C4-2B (cell line): ENCODE measurements around the gene KCNQ4.

Source experiments
- CTCF ChIP-seq: fragments of 450-650 bp; conservative IDR thresholded peaks from 2 replicates; pipeline ENCODE4 v1.5.1; 2017; ENCODE audit warnings: mild to moderate bottlenecking
- ZFX ChIP-seq: fragments of 450-650 bp; IDR thresholded peaks from 2 replicates; pipeline ENCODE4 v1.6.1; 2017

DNA sequence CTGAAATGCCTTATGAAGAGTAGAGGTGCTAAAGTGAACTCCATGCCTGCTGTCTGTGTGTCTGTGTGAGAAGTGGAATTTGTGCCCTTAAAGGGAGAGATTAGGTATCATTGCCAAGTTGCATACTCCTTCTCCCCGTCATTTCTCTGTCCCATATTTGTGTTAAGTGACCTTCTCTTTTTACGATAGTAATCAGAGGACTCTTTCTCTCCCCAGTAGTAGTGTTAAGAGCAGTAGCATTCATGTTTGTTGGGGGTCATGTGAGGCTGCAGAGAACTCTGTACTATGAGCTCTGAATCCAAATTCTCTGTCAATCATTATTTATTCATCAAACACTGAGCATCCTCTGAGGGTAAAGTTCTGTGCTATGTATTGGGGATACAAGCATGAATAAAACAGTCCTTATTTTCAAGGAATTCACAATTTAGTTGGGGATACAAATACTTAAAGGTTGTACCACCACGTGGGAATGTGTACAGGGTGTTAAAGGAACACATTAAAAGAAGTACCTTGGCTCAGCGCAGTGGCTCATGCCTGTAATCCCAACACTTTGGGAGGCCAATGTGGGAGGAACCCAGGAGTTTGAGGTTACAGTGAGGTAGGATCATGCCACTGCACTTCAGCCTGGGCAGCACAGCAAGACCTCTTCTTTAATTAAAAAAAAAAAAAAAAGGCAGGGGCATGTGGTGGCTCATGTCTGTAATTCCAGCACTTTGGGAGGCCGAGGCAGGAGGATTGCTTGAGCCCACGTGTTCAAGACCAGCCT lies 24.8 kb upstream of the KCNQ4 start:
- TF ChIP-seq CTCF (no peak), ZFX (no peak)
